Smooth muscle cell (in vitro differentiated cells): ENCODE measurements around the gene CLHC1. TPM values are rescaled to one million over a fixed set of nuclear protein-coding genes. Genes with fewer than 3 reads are reported as not detected.

Experiments
- DNase-seq: peaks from one replicate; lab custom pipeline; 2025; ENCODE audit not compliant: unreplicated experiment; lab: John Stamatoyannopoulos, UW
- H2AFZ ChIP-seq: fragments of 200-600 bp; sonication (generic); 2 replicates; pipeline ENCODE4 v1.6.0; 2016; ENCODE audit warnings: antibody characterized with exemption, low read depth, mild to moderate bottlenecking
- H3F3A ChIP-seq: fragments of 200-600 bp; sonication (generic); 2 replicates; pipeline ENCODE4 v1.6.0; 2017; ENCODE audit warnings: antibody characterized with exemption, low read depth
- H3K27ac ChIP-seq: fragments of 200-600 bp; sonication (generic); 2 replicates; pipeline ENCODE4 v1.5.1; 2016; ENCODE audit warnings: low read depth, mild to moderate bottlenecking
- H3K27me3 ChIP-seq: fragments of 200-600 bp; sonication (generic); 2 replicates; pipeline ENCODE4 v1.6.1; 2016; ENCODE audit warnings: low read depth, mild to moderate bottlenecking
- H3K36me3 ChIP-seq: fragments of 200-600 bp; sonication (generic); 2 replicates; pipeline ENCODE4 v1.5.1; 2016; ENCODE audit warnings: low read depth
- H3K4me1 ChIP-seq: fragments of 200-600 bp; sonication (generic); 2 replicates; pipeline ENCODE4 v1.5.1; 2016; ENCODE audit warnings: low read depth
- H3K4me2 ChIP-seq: fragments of 200-600 bp; sonication (generic); 2 replicates; pipeline ENCODE4 v1.6.0; 2016; ENCODE audit warnings: mild to moderate bottlenecking
- H3K4me3 ChIP-seq: fragments of 200-600 bp; sonication (generic); 2 replicates; pipeline ENCODE4 v1.5.1; 2016; ENCODE audit warnings: mild to moderate bottlenecking
- H3K79me2 ChIP-seq: fragments of 200-600 bp; sonication (generic); 2 replicates; pipeline ENCODE4 v1.6.0; 2016; ENCODE audit warnings: low read depth, mild to moderate bottlenecking
- H3K9ac ChIP-seq: fragments of 200-600 bp; sonication (generic); 2 replicates; pipeline ENCODE4 v1.6.0; 2016; ENCODE audit warnings: low read depth
- H3K9me3 ChIP-seq: fragments of 200-600 bp; sonication (generic); replicated peaks from 2 replicates; pipeline ENCODE4 v1.5.1; 2016; ENCODE audit warnings: low read depth
- H4K20me1 ChIP-seq: fragments of 200-600 bp; sonication (generic); 2 replicates; pipeline ENCODE4 v1.6.0; 2016; ENCODE audit warnings: low read depth
- WGBS: methylation state at CpG from one replicate; pipeline ENCODE4 v1.1.7; 2016; ENCODE audit warnings: low lambda C conversion rate; 5-methylcytosine and 5-hydroxymethylcytosine counted together
- polyA plus RNA-seq: library from polyadenylated mRNA; unstranded; fragments of >200 nt; fragmentation: Nextera tagmentation; extraction: Ambion mirVana; gene quantifications from 2 replicates; pipeline ENCODE4 v1.2.1, GENCODE V29; 2016
- total RNA-seq: library from RNA; depleted of rRNA; stranded (reverse); fragments of >200 nt; gene quantifications from 2 replicates; pipeline ENCODE4 v1.2.3, GENCODE V29; 2014
- TF ChIP-seq, protein P1 (sequence below): fragments of 200-600 bp; sonication (generic); IDR thresholded peaks from 2 replicates; pipeline ENCODE4 v1.5.1; 2017; ENCODE audit warnings: borderline replicate concordance, mild to moderate bottlenecking, antibody characterized with exemption; ENCODE audit not compliant: insufficient read depth, poor library complexity, severe bottlenecking

Gene CLHC1
- total and polyA plus RNA-seq, 2 experiments from 2014 or later: 10.0 to 14.4 TPM

GRCh38 chr2:55141572-55142413, 90.3 kb downstream of the CLHC1 start:
- H3F3A ChIP-seq: no peaks in the 10 kb centered on the region
- no peaks in the 10 kb centered on the region for H3K79me2 ChIP-seq
- TF ChIP-seq, protein P1, sequence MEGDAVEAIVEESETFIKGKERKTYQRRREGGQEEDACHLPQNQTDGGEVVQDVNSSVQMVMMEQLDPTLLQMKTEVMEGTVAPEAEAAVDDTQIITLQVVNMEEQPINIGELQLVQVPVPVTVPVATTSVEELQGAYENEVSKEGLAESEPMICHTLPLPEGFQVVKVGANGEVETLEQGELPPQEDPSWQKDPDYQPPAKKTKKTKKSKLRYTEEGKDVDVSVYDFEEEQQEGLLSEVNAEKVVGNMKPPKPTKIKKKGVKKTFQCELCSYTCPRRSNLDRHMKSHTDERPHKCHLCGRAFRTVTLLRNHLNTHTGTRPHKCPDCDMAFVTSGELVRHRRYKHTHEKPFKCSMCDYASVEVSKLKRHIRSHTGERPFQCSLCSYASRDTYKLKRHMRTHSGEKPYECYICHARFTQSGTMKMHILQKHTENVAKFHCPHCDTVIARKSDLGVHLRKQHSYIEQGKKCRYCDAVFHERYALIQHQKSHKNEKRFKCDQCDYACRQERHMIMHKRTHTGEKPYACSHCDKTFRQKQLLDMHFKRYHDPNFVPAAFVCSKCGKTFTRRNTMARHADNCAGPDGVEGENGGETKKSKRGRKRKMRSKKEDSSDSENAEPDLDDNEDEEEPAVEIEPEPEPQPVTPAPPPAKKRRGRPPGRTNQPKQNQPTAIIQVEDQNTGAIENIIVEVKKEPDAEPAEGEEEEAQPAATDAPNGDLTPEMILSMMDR: no peak
- H3K36me3 ChIP-seq: no peaks in the 10 kb centered on the region
- no peak overlapping the region for H3K27ac ChIP-seq
- no peak overlapping the region for H3K4me3 ChIP-seq
- H3K4me1 ChIP-seq: peaks cover 6% of the 10 kb centered on the region
- no peaks in the 10 kb centered on the region for H4K20me1 ChIP-seq
- H3K27me3 ChIP-seq: no peaks in the 10 kb centered on the region
- H3K9me3 ChIP-seq: no peaks in the 10 kb centered on the region
- H2AFZ ChIP-seq: no peak overlapping the region
- 91% methylated on average over 9 of the region's 9 CpGs for WGBS
- H3K9ac ChIP-seq: no peak overlapping the region
- DNase-seq: no peak
- H3K4me2 ChIP-seq: no peak overlapping the region

DNA sequence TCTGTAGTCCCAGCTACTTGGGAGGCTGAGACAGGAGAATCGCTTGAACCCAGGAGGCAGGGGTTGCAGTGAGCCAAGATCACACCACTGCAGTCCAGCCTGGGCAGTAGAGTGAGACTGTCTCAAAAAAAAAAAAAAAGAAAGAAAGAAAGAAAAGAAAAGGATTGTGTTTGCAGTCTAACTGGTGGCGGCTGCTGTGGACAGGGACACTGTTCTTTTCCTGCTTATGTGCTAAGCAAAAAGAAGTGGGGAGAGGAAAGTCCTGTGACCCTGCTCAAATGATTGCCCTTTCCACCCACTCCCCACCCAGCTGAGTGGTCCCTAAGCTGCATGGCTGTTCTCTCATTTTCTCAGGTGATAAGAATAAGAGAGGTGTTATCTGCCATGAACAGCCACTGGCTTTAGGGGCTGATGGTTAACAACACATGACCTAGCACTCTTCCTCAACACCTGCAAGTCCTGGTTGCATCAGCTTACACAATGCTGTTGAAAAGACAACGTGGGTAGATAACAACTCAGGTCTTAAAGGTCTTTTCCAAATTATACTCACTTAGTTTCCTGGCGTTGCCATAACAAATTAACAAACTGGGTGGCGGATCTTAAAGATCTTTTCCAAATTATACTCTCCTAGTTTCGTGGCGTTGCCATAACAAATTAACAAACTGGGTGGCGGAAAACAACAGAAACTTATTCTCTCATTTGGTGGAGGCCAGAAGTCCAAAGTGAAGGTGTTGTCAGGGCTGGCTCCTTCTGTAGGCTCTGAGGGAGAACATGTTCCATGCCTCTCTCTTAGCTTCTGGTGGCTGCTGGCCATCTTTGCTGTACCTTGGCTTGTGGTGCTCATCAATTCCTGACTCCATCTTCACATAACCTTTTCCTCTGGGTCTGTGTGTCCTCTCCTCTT, 91.5 kb downstream of the CLHC1 start:
- Histone ChIP-seq H3K27me3 (no peaks in the 10 kb centered on the region), H2AFZ (no peak overlapping the region), H3K4me1 (peaks cover 6% of the 10 kb centered on the region), H3K9ac (no peak overlapping the region), H3K79me2 (no peaks in the 10 kb centered on the region), H3F3A (no peaks in the 10 kb centered on the region), H3K4me3 (no peak overlapping the region), H4K20me1 (no peaks in the 10 kb centered on the region), H3K9me3 (no peaks in the 10 kb centered on the region), H3K4me2 (no peak overlapping the region), H3K36me3 (no peaks in the 10 kb centered on the region), H3K27ac (no peak overlapping the region)
- TF ChIP-seq, protein P1: no peak
- WGBS: 93% methylated on average over 8 of the region's 8 CpGs
- DNase-seq: no peak

DNA sequence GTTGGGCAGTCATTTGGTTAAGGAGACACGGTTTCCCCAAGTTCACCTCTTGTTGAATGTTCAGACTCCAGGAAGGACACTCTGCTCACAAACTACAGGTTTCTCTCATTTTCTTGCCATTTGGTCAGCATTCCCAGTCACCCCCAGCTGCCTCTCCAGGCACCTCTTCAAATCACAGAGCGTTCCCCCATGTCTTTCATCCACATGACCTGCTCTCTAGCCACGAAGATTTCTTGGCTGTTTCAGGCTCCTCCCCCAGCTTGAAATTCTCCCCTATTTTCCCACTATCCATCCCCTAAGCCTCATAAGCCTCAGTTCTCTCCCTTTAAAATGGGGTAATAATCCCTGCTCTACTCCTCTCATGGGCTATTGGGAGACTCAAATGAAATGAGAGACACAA, 92.8 kb downstream of the CLHC1 start:
- Histone ChIP-seq H3K27me3 (no peaks in the 10 kb centered on the region), H3K9ac (no peak overlapping the region), H2AFZ (no peak overlapping the region), H3K36me3 (no peaks in the 10 kb centered on the region), H4K20me1 (no peaks in the 10 kb centered on the region), H3K4me1 (peaks cover 6% of the 10 kb centered on the region), H3K79me2 (no peaks in the 10 kb centered on the region), H3K27ac (no peak overlapping the region), H3F3A (no peaks in the 10 kb centered on the region), H3K9me3 (no peaks in the 10 kb centered on the region), H3K4me2 (no peak overlapping the region), H3K4me3 (no peak overlapping the region)
- TF ChIP-seq, protein P1: no peak
- WGBS: 91% methylated on average over 3 of the region's 3 CpGs
- DNase-seq: no peak
